Measurements from ENCODE around the gene LSM12. TPM values are rescaled to one million over a fixed set of nuclear protein-coding genes. Genes with fewer than 3 reads are reported as not detected.

The LSM12 gene
- total RNA-seq, 1 donor from 2014 or later: 107 TPM

DNA sequence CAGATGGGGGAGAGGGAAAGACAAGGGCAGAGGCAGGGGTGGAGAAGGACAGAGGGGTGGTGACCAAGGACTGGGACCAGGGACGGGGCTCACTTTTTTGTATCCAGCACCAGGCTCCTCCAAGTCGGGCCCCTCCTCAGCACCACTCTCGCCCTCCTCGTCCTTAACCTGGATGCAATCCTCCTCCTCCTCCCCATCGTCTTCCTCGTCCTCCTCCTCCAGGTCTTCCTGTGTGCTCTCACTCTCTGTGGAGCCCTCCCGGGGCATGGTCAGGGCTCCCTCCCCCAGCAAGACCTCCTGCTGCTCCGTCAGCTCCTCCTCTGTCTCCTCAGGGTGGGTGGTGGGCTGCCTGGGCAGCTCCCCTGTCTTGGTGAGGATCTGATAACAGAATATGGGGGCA lies 20.8 kb upstream of the LSM12 start:
- Mint-ChIP-seq H3K27me3 (no peaks in the 10 kb centered on the region), H3K36me3 (ENCODE audit: low read depth) (peaks cover 18% of the 10 kb centered on the region), H3K27ac (peak overlapping the region; percentile 75), H3K4me3 (no peak overlapping the region), H3K4me1 (peaks cover 14% of the 10 kb centered on the region), H3K9me3 (no peaks in the 10 kb centered on the region)
- DNase-seq: no peak
- intact Hi-C loops (cut with micrococcal nuclease): loop anchor here (2.0 kb wide), 1 partner anchor 51 kb away; no protein-coding TSS in a partner anchor

DNA sequence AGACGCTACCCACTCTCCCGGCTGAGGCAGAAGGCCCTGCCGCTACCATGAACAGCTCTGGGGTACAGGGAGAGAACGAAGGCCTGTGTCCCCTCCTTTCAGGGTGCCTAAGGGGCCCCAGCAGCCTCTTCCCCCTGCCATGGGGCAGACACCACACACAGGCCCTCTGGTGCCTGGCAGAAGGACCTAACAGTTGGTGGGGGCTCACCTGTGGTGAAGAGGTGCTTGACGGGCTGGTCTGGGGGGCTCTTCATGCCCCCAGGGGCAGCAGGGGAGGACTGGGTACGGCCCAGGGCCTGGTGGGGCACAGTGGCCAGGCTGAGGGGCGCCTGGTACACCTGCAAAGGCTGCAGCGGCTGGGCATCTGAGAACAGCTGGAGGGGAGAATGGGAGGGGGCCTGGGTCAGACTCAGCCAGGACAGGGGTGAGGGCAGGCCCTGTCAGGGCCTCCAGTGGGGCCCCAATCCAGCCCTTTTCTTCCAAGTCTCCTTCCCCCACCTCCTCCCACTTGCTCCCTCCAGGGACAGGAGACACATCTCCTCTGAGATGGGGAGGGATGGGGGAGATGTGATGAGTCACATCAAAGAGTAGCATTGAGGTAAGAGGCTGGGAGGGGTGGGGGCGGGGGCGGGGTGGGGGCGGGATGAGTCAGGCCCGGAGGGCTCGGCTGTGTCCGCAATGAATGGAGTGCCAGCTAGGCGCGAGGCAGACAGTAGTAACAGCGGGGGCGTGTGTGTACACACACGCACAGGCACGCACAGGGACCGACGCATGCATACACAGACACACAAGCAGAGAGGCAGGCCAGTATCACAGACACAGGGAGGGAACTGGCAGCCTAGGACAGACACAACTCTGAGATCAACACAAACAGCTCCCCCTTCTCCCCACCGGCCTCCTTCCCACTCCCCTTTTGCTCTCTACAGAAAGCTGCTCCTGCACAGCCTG lies 20.2 kb upstream of the LSM12 start:
- intact Hi-C loops (cut with micrococcal nuclease): loop anchor here (1.0 to 2.0 kb wide), 2 partner anchors 15 to 52 kb away; no protein-coding TSS in a partner anchor
- Mint-ChIP-seq H3K27me3 (no peaks in the 10 kb centered on the region), H3K27ac (peak overlapping the region; percentile 75), H3K9me3 (no peaks in the 10 kb centered on the region), H3K4me1 (peaks cover 14% of the 10 kb centered on the region), H3K36me3 (ENCODE audit: low read depth) (peaks cover 19% of the 10 kb centered on the region), H3K4me3 (peak overlapping the region; percentile 44)
- peak; percentile 70 for DNase-seq

DNA sequence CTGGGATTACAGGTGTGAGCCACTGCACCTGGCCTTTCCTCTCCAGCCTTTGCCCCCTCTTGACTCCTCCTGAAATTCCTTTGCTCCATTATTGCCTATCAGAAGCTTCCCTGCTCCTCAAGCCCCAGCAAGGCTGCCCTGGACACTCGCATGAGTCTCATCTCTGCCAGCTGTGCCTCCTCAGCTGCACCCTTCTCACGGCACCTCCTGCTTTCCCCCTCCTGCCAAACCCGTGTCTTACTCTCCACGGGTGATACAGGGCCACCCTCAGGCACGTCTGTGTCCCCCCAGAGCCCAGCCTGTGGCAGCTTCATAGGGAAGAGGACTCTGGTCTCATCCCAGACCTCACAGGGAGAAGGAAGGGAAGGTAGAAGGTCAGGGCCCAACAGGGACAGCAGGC lies 19.4 kb upstream of the LSM12 start:
- DNase-seq: no peak
- Mint-ChIP-seq H3K27me3 (no peaks in the 10 kb centered on the region), H3K4me1 (peaks cover 14% of the 10 kb centered on the region), H3K36me3 (ENCODE audit: low read depth) (peaks cover 17% of the 10 kb centered on the region), H3K9me3 (no peaks in the 10 kb centered on the region), H3K27ac (peak overlapping the region; percentile 64), H3K4me3 (no peak overlapping the region)
- intact Hi-C loops (cut with micrococcal nuclease): loop anchor here (1.0 to 2.0 kb wide), 2 partner anchors 15 to 53 kb away; no protein-coding TSS in a partner anchor

DNA sequence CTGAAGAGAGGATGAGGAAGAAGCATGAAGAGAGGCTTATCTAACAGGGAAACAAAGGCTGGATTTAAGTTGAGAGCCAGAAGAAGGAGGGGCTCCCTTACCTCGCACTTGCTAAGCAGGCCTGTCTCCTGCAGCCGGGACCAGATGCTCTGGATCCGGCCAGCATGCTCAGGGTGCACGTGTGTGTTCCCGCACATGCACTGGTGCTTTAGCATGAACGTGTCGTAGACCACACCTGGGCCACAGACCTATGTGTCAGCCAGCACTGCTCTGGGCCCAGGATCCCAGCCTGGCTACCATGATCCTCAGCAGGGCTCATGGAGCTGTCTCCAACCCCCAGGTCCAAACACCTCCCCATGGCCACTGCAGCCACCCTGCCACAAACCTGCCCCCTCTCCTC lies 18.4 kb upstream of the LSM12 start:
- no peaks in the 10 kb centered on the region for H3K27me3 Mint-ChIP-seq
- intact Hi-C loops (cut with micrococcal nuclease): no loop called here
- H3K4me3 Mint-ChIP-seq: no peak overlapping the region
- no peak overlapping the region for H3K27ac Mint-ChIP-seq
- peaks cover 19% of the 10 kb centered on the region for H3K36me3 Mint-ChIP-seq (ENCODE audit: low read depth)
- no peak for DNase-seq
- H3K4me1 Mint-ChIP-seq: peaks cover 14% of the 10 kb centered on the region
- no peaks in the 10 kb centered on the region for H3K9me3 Mint-ChIP-seq

DNA sequence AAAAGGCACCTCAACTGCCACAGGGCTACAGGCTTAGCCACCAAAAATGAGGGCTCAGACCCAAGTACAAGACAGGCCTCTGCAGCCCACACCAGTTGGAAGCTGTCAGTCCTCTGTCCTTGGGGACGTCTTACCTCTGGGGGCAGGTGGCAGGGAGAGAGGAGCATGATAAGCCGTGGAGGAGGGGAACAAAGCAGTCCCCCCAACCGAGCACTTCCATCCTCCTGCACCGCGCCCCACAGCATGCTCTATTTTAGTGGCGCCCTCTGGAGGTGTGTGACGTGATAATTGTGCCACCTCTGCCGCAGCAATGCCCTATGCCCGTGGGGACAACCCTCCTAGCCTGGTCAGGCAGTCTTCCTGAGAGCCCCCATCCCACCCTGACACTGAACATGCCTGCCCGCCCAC lies 17.7 kb upstream of the LSM12 start:
- no peak overlapping the region for H3K4me3 Mint-ChIP-seq
- no peaks in the 10 kb centered on the region for H3K27me3 Mint-ChIP-seq
- H3K27ac Mint-ChIP-seq: no peak overlapping the region
- peaks cover 14% of the 10 kb centered on the region for H3K4me1 Mint-ChIP-seq
- H3K9me3 Mint-ChIP-seq: no peaks in the 10 kb centered on the region
- peak; percentile 78 for DNase-seq
- intact Hi-C loops (cut with micrococcal nuclease): no loop called here
- peaks cover 22% of the 10 kb centered on the region for H3K36me3 Mint-ChIP-seq (ENCODE audit: low read depth)

DNA sequence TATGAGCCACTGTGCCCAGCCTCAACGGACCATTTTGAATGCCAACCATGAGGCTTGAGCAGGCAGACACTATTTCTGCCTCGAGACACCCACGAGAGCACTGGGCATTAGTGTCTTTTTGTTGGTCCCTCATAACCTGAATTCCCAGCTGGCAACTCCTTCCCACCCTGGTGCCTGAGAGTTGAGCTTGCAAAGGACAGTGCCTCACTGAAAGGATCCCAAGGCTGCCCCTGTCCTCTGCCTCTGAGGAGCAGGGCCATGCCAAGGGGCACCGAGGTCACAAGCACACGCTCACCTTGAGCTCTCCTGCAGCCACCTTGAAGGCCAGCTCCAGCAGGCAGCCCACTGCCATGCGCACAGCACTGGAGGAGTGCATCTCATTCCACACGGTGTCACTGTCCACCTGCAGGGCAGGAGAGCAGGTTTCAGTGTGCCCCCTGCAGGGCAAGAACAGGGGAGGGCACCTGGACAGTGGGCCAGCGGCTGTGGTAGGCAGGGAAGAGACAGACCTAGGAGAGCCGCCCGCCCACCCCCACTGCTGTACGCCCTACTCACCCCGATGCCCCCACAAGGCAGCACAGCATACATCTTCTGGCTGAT lies 16.9 kb upstream of the LSM12 start:
- intact Hi-C loops (cut with micrococcal nuclease): no loop called here

DNA sequence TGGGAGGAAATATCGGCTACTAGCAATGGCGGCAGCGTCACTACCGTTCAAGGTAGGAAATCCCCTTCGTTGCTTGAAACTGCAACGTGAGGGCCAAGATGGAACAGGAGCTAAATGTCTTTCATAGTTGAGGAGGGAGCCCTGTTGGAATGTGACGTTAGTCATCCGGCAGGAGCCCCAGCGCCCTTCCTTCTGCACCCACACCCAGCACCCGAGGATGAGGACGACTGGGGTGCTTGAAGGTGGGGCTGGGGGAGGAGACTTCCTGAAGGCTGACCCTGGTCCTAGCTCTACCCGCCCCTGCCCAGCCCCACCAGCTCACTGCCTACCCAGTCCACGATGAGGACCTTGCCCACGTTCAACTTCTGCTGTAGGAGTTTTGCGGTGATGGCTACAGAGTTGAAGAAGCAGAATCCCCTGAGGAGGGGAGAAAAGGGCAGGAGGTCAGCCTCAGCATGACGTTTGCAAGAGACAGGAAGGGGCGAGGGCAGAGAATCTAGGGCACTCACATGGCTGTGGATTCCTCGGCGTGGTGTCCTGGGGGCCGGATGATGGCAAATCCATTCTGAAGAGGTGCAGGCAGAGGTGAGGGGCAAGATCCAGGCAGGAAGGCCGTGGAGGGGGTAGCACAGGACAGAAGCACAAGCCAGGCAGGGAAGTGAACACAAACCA lies 15.9 kb upstream of the LSM12 start:
- Mint-ChIP-seq H3K4me3 (no peak overlapping the region), H3K36me3 (ENCODE audit: low read depth) (peaks cover 22% of the 10 kb centered on the region), H3K9me3 (no peaks in the 10 kb centered on the region), H3K27ac (no peak overlapping the region), H3K4me1 (peaks cover 10% of the 10 kb centered on the region), H3K27me3 (no peaks in the 10 kb centered on the region)
- no peak for DNase-seq
- intact Hi-C loops (cut with micrococcal nuclease): no loop called here

More for the DNA sequence above, 16.9 kb upstream of the LSM12 start:
- no peaks in the 10 kb centered on the region for H3K9me3 Mint-ChIP-seq
- peaks cover 12% of the 10 kb centered on the region for H3K4me1 Mint-ChIP-seq
- no peak overlapping the region for H3K4me3 Mint-ChIP-seq
- no peaks in the 10 kb centered on the region for H3K27me3 Mint-ChIP-seq
- DNase-seq: no peak
- H3K36me3 Mint-ChIP-seq (ENCODE audit: low read depth): peaks cover 21% of the 10 kb centered on the region
- no peak overlapping the region for H3K27ac Mint-ChIP-seq

DNA sequence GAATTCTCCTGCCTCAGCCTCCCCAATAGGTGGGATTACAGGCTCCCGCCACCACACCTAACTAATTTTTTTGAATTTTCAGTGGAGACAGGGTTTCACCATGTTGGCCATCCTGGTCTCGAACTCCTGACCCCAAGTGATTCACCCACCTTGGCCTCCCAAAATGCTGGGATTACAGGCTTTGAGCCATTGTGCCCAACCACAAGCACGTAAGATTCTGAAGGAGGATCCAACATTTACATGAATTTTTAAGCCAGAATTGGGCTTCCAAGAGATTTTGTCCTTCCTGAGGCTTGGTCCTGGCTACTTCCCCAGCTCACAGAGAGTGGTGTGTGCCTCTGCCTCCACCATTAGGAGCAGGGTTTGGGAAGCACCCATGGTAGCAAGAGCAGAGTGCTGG lies 15.2 kb upstream of the LSM12 start:
- intact Hi-C loops (cut with micrococcal nuclease): no loop called here
- no peaks in the 10 kb centered on the region for H3K9me3 Mint-ChIP-seq
- peaks cover 4% of the 10 kb centered on the region for H3K4me1 Mint-ChIP-seq

DNA sequence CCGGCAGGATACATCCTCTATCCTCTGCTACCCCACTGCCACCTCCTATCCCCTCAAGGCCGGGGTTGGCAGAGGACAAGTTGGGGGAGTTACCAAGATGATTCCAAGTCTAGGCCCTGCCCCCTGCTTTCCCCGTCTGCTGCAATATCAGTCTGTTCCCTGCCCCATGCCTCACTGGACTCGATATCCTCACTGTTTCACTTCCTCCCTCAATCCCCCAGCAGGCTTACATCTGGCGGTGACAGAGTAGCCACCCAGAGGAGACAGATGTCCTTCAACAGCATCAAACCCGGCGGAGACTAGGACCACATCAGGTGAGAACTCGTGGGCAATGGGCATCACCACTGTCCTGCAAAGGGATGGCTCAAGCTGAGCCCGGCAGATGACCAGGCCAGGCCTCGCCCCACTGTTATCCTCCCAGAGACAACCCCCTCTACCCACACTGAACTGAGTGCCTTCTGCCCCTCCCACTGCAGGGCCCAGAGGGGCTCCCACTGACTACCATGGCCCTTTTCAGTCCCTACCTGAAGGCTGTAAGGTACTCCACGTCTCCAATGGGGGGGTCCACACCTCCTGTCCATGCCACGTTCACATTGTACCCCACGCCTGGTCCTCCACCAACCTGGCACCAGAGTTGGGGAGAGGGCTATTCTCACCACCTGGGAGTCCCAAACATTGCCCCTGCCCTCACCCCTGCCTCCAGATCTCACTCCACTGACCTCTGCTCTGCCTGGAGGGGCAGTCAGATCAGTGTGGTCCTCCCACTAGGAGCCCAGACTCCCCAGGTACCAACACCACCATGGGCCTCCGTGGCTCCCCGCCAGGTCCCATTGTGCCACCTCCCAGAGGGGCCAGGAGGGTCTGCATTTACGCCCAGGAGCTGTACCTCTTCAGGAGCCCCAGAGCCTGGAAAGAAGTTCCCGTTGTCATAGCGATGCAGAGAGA lies 13.7 kb upstream of the LSM12 start:
- H3K4me1 Mint-ChIP-seq: no peaks in the 10 kb centered on the region
- no peaks in the 10 kb centered on the region for H3K27me3 Mint-ChIP-seq
- intact Hi-C loops (cut with micrococcal nuclease): no loop called here
- no peak overlapping the region for H3K27ac Mint-ChIP-seq
- DNase-seq: no peak
- H3K36me3 Mint-ChIP-seq (ENCODE audit: low read depth): peaks cover 26% of the 10 kb centered on the region
- no peak overlapping the region for H3K4me3 Mint-ChIP-seq
- H3K9me3 Mint-ChIP-seq: no peaks in the 10 kb centered on the region

More for the DNA sequence above, 15.2 kb upstream of the LSM12 start:
- Mint-ChIP-seq H3K27ac (no peak overlapping the region), H3K36me3 (ENCODE audit: low read depth) (peaks cover 20% of the 10 kb centered on the region), H3K4me3 (no peak overlapping the region), H3K27me3 (no peaks in the 10 kb centered on the region)
- no peak for DNase-seq

DNA sequence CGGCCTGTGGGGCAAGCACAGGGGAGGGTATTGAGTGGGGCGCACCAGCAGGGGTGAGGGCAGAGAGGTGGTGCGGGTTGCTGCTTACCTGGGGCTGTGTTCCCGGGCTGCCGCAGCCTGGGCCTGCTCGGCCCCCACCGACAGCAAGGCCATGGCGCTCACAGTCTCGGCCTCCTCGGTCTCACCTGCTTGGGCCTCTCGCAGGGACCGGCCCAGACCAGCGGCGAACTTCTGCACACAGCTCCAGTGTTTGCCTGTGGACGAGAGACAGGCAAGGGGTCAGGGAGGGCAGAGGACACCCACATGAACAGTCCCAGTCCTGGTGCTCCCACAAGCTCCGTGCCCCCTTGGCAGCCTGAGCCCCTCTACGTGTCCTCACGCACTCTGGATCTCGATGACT lies 11.9 kb upstream of the LSM12 start:
- Mint-ChIP-seq H3K36me3 (ENCODE audit: low read depth) (peaks cover 31% of the 10 kb centered on the region), H3K4me3 (no peak overlapping the region), H3K27ac (no peak overlapping the region), H3K27me3 (no peaks in the 10 kb centered on the region), H3K9me3 (no peaks in the 10 kb centered on the region), H3K4me1 (no peaks in the 10 kb centered on the region)
- DNase-seq: no peak
- intact Hi-C loops (cut with micrococcal nuclease): no loop called here

DNA sequence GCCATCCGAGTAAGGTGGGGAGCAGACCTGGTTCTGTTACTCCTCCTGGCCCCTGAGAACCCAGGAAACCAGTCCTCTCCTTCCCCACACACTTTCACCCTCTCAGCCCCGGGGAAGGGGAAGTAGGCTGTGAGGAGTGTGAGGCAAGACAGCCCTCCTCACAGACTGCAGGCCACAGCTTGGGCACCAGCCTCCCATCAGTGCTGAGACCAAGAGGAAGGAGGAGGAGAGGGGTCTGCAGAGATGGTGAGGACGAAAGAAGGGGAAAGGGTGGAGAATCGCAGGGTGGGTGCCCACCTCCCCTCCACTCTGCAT lies 11.1 kb upstream of the LSM12 start:
- Mint-ChIP-seq H3K4me3 (no peak overlapping the region), H3K36me3 (ENCODE audit: low read depth) (peaks cover 27% of the 10 kb centered on the region), H3K27ac (no peak overlapping the region), H3K9me3 (no peaks in the 10 kb centered on the region), H3K27me3 (no peaks in the 10 kb centered on the region), H3K4me1 (peaks cover 2% of the 10 kb centered on the region)
- intact Hi-C loops (cut with micrococcal nuclease): no loop called here
- no peak for DNase-seq

DNA sequence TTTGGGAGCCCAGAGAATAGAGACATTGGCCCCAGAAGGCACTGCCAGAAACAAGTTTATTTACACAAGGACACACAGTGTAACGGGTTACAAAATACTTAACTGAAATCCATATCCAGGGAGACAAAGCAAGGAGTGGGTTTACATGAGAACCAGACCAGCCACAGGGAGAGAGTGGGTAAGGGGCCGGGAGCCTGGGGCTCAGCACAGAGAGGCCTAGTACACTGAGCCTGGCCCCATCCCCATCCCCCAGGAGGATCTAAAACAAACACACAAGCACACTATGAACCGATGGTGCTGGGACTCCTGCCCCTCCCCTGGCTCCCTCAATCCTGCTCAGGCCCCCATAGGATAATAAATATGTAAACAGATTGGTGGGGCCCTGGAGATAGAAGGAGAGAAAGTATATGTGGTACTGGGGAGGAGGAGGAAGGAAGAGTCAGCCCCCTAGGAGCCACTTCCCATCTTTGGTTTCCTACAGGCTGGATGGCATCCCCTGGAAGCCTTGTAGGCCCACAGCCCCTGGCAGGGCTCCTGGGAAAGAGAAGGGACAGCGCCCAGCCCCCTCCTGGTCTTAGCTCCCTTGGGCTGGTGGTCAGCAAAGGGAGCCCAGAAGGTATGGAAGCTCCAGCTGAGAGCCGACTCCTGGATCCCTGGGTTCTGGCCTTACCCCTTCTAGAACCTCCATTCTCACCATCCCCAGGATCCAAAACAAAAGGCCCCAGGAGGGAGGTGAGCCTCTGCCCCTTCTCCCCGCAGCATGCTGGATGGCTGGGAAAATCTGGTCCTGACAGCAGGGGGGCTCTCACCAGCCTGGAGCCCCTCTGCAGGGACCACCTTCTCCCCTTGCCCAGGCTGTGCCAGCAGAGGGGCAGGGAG lies 10.5 kb upstream of the LSM12 start:
- Mint-ChIP-seq H3K27me3 (no peaks in the 10 kb centered on the region), H3K36me3 (ENCODE audit: low read depth) (peaks cover 25% of the 10 kb centered on the region), H3K9me3 (no peaks in the 10 kb centered on the region), H3K4me1 (peaks cover 4% of the 10 kb centered on the region), H3K27ac (no peak overlapping the region), H3K4me3 (no peak overlapping the region)
- intact Hi-C loops (cut with micrococcal nuclease): no loop called here
- DNase-seq: no peak
